Nephron progenitor cell (in vitro differentiated cells): ENCODE measurements around the gene HIC1.

Experiments
- DNase-seq: peaks from one replicate; pipeline ENCODE4 v3.0.0; 2021
- H3K27ac Mint-ChIP-seq: 2 replicates; pipeline ENCODE4 v1.8.0; 2021; ENCODE audit warnings: mild to moderate bottlenecking, moderate library complexity, mixed read lengths
- H3K27me3 Mint-ChIP-seq: 2 replicates; pipeline ENCODE4 v1.8.0; 2021; ENCODE audit warnings: mild to moderate bottlenecking, low read depth, mixed read lengths; ENCODE audit not compliant: poor library complexity
- H3K36me3 Mint-ChIP-seq: 2 replicates; pipeline ENCODE4 v1.8.0; 2021; ENCODE audit warnings: low read depth, mixed read lengths
- H3K4me1 Mint-ChIP-seq: 2 replicates; pipeline ENCODE4 v1.8.0; 2021; ENCODE audit warnings: mixed read lengths
- H3K4me3 Mint-ChIP-seq: 2 replicates; pipeline ENCODE4 v1.8.0; 2021; ENCODE audit warnings: mild to moderate bottlenecking, moderate library complexity, mixed read lengths
- H3K9me3 Mint-ChIP-seq: 2 replicates; pipeline ENCODE4 v1.8.0; 2021; ENCODE audit warnings: mild to moderate bottlenecking, moderate library complexity, mixed read lengths
- CTCF ChIP-seq: fragments of 200-600 bp; sonication (generic); IDR thresholded peaks from 2 replicates; pipeline ENCODE4 v1.5.0; 2021; ENCODE audit warnings: antibody characterized with exemption

The HIC1 gene

GRCh38 chr17:2042390-2042847 is 12.5 kb upstream of the HIC1 start:
- peak; percentile 41 for DNase-seq
- Mint-ChIP-seq H3K4me1 (peaks cover 32% of the 10 kb centered on the region), H3K36me3 (peaks cover 24% of the 10 kb centered on the region), H3K27me3 (peaks cover 18% of the 10 kb centered on the region), H3K27ac (peak overlapping the region; percentile 62), H3K4me3 (peak overlapping the region; percentile 89), H3K9me3 (no peaks in the 10 kb centered on the region)
- peak; percentile 6 for TF ChIP-seq CTCF

- Mint-ChIP-seq H3K4me3 (peak overlapping the region; percentile 89), H3K27me3 (peaks cover 24% of the 10 kb centered on the region), H3K36me3 (peaks cover 24% of the 10 kb centered on the region), H3K27ac (peak overlapping the region; percentile 66), H3K4me1 (peaks cover 28% of the 10 kb centered on the region), H3K9me3 (no peaks in the 10 kb centered on the region)
- no peak for DNase-seq
- TF ChIP-seq CTCF, result no peak
These were observed 12.0 kb upstream of the HIC1 start for GRCh38 chr17:2042933-2043332.

GRCh38 chr17:2043785-2044184 is 11.1 kb upstream of the HIC1 start:
- peak overlapping the region; percentile 52 for H3K4me3 Mint-ChIP-seq
- peaks cover 32% of the 10 kb centered on the region for H3K4me1 Mint-ChIP-seq
- no peaks in the 10 kb centered on the region for H3K9me3 Mint-ChIP-seq
- H3K27me3 Mint-ChIP-seq, result peaks cover 32% of the 10 kb centered on the region
- no peak for DNase-seq
- peaks cover 20% of the 10 kb centered on the region for H3K36me3 Mint-ChIP-seq
- no peak for TF ChIP-seq CTCF
- no peak overlapping the region for H3K27ac Mint-ChIP-seq

GRCh38 chr17:2044263-2044894 is 10.5 kb upstream of the HIC1 start:
- no peaks in the 10 kb centered on the region for H3K9me3 Mint-ChIP-seq
- no peak overlapping the region for H3K27ac Mint-ChIP-seq
- H3K4me1 Mint-ChIP-seq, result peaks cover 37% of the 10 kb centered on the region
- no peak for TF ChIP-seq CTCF
- no peak overlapping the region for H3K4me3 Mint-ChIP-seq
- H3K27me3 Mint-ChIP-seq, result peaks cover 38% of the 10 kb centered on the region
- peaks cover 20% of the 10 kb centered on the region for H3K36me3 Mint-ChIP-seq
- no peak for DNase-seq

GRCh38 chr17:2047590-2047989 is 7.3 kb upstream of the HIC1 start:
- Mint-ChIP-seq H3K27me3 (peaks cover 53% of the 10 kb centered on the region), H3K4me1 (peaks cover 32% of the 10 kb centered on the region), H3K9me3 (no peaks in the 10 kb centered on the region), H3K27ac (no peak overlapping the region), H3K4me3 (no peak overlapping the region), H3K36me3 (peaks cover 13% of the 10 kb centered on the region)
- TF ChIP-seq CTCF, result no peak
- no peak for DNase-seq

GRCh38 chr17:2048805-2049204 is 6.1 kb upstream of the HIC1 start:
- Mint-ChIP-seq H3K36me3 (peaks cover 6% of the 10 kb centered on the region), H3K27ac (no peak overlapping the region), H3K4me3 (peak overlapping the region; percentile 79), H3K4me1 (peaks cover 27% of the 10 kb centered on the region), H3K9me3 (no peaks in the 10 kb centered on the region), H3K27me3 (peaks cover 64% of the 10 kb centered on the region)
- no peak for DNase-seq
- no peak for TF ChIP-seq CTCF
